GM21825 (cell line): Measurements from ENCODE around the gene ZNF407.
"Not testable (repeated sequence)": the region's sequence is repeated elsewhere in the genome, so short reads cannot be mapped to it uniquely, and the experiment has no call there.

Experiments used
- ATAC-seq: cut with Tn5 transposase; IDR thresholded peaks from one replicate; pipeline ENCODE4 v1.9.1; 2021; ENCODE audit warnings: mild to moderate bottlenecking, moderate library complexity; ENCODE audit not compliant: unreplicated experiment

The ZNF407 gene

GRCh38 chr18:74950479-74950878, 352.8 kb downstream of the ZNF407 start:
- no peak for ATAC-seq

GRCh38 chr18:74951165-74951760, 353.6 kb downstream of the ZNF407 start:
- ATAC-seq: peak; percentile 75

- no peak for ATAC-seq
Observed at GRCh38 chr18:74957588-74958224, 360.0 kb downstream of the ZNF407 start.

GRCh38 chr18:74959216-74959615, 361.5 kb downstream of the ZNF407 start:
- ATAC-seq: no peak

- ATAC-seq: no peak
Observed at GRCh38 chr18:74961596-74961995, 363.9 kb downstream of the ZNF407 start.

- ATAC-seq: no peak
Observed at GRCh38 chr18:74963820-74964446, 366.3 kb downstream of the ZNF407 start.

- no peak for ATAC-seq
Observed at GRCh38 chr18:74965682-74966081, 368.0 kb downstream of the ZNF407 start.

GRCh38 chr18:74967438-74967837, 369.8 kb downstream of the ZNF407 start:
- no peak for ATAC-seq

- no peak for ATAC-seq
Observed at GRCh38 chr18:74967979-74968378, 370.3 kb downstream of the ZNF407 start.

- not testable (repeated sequence) for ATAC-seq
Observed at GRCh38 chr18:74971358-74971757, 373.7 kb downstream of the ZNF407 start.

- ATAC-seq: not testable (repeated sequence)
Observed at GRCh38 chr18:74971776-74972175, 374.1 kb downstream of the ZNF407 start.

GRCh38 chr18:74972354-74972753, 374.7 kb downstream of the ZNF407 start:
- ATAC-seq: no peak

GRCh38 chr18:74975001-74975400, 377.3 kb downstream of the ZNF407 start:
- ATAC-seq: no peak

GRCh38 chr18:74976331-74976909, 378.8 kb downstream of the ZNF407 start:
- ATAC-seq: no peak

GRCh38 chr18:74977041-74977440, 379.4 kb downstream of the ZNF407 start:
- no peak for ATAC-seq

- ATAC-seq: no peak
Observed at GRCh38 chr18:74980669-74981068, 383.0 kb downstream of the ZNF407 start.

- ATAC-seq: no peak
Observed at GRCh38 chr18:74981476-74981875, 383.8 kb downstream of the ZNF407 start.

- no peak for ATAC-seq
Observed at GRCh38 chr18:74982946-74983635, 385.4 kb downstream of the ZNF407 start.

- ATAC-seq: no peak
Observed at GRCh38 chr18:74989134-74989533, 391.5 kb downstream of the ZNF407 start.

- ATAC-seq: no peak
Observed at GRCh38 chr18:74990563-74991081, 393.0 kb downstream of the ZNF407 start.
